ENCODE measurements around the gene PGF.
A peak's percentile ranks its signal among the peaks of the same experiment; 100 is the strongest.

PGF gene

DNA sequence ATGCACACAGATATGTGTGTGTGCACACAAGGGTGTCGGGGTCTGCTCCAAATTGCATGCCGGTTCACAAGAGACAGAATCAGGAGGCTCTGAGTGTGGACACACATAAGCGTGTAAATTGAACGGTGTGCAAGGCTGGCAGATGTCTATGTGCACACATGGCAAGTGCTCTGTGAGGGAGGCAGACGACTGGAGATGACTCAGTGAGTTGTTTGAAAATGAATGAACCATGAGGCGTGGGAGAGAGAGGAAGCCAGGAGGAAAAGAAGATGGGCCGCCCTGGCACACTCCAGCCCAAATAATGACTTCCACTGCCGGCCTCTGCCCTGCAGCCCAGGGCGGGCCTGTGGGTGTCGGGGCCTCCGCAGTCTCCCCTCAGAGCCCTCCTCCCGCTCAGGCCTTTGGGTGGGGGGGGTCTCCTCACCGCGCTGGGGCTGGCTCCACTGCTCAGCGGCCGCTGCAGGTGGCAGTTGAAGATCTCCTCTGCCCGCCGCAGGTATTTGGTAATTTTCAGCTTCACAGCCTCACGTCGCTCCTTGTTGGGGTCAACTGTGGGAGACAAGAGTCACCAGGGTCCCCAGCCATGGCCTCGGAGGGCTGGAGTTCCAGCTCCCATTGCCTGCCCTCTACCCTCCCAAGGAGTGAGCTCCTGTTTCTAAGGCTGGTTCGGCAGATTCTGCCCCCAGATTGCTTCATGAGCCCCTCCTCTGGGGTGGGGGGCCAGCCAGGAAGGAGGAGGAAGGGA is 35.8 kb downstream of the PGF start:
- DNase-seq (ENCODE audit: low read depth, low spot score) = no peak

DNA sequence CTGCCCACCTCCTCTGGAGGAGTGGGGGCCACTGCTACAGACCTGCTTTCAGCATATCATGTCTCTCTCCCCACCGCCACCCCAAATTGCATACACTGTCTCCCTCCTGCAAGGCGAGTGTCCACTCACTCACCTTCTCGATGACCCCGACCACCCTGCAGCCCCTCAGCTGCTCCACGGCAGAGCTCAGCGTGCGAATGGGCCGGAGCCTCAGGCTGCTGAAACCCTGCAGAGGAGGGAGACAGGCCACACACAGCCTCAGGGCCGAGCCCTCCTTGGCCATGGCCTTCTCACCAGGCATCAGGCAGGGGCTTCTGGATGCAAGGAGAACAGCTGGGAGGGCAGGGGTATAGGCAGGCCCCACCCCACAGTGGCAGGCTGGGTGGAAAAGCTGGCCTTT is 37.0 kb downstream of the PGF start:
- no peak for DNase-seq (ENCODE audit: low read depth, low spot score)

GRCh38 chr14:74917646-74918081 is 37.7 kb downstream of the PGF start:
- no peak for DNase-seq (ENCODE audit: low read depth, low spot score)

GRCh38 chr14:74917178-74917543 is 38.2 kb downstream of the PGF start:
- no peak for DNase-seq (ENCODE audit: low read depth, low spot score)

GRCh38 chr14:74915826-74916225 is 39.6 kb downstream of the PGF start:
- no peak for DNase-seq (ENCODE audit: low read depth, low spot score)

DNA sequence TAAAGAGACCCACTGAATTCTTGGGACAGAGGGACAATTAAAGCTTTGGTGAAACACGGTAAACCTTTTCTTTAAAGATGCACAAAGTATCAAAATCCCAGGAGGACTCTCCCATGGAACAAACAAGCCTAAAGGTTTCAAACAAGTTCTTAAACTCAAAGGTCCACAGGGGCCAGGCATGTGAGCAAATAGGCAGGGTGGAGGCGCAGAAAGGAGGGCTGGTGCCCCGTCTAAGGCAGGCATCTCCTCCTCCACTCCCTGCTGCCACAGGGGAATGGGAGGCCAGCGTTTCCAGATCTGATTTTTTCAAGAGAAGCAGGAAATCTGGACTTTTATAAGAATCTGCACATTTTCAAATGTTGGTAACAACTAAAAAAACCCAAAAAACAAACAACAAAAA is 40.0 kb downstream of the PGF start:
- DNase-seq (ENCODE audit: low read depth, low spot score) = no peak

- DNase-seq (ENCODE audit: low read depth, low spot score) = peak; percentile 53
Observed at GRCh38 chr14:74913986-74914573, 41.3 kb downstream of the PGF start.

DNA sequence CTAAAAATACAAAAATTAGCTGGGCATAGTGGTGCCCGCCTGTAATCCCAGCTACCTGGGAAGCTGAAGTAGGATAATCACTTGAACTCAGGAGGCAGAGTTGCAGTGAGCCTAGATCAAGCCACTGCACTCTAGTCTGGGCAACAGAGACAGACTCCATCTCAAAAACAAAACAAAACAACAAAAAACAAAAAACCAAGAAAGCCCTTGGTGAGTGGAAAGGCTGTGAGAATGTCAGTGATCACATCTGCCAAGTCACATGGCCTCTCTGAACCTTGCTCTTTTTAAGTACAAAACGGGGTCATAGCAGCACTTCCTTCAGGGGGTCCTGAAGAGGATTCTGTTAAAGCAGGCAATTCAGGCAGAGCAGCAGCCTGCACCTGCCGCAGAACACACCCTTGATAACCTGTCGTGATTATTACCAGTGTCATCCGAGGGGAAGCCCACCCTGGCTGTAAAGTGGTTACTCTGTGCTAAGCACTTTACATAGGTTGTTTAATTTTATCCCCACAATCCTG is 41.9 kb downstream of the PGF start:
- no peak for DNase-seq (ENCODE audit: low read depth, low spot score)

DNA sequence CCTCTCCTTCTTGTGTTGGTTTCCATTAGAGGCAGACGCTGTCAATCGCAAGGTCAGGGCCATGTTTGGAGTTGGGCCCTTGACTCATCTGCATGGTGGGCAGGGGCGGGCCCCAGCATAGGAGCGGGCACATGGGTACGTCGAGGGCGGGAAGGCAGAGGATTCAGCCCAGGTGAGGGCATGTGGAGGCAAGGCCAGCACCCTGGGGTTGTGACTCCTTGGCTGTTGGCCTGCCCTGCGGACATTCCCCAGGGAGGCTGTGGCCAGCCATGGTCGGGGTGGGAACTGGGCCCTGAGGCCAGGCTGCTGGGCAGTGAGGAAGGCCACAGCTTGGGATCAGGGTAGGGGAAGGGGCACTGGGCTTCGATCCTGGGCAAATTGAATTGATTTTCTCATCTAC is 42.6 kb downstream of the PGF start:
- no peak for DNase-seq (ENCODE audit: low read depth, low spot score)

GRCh38 chr14:74912111-74912510 is 43.3 kb downstream of the PGF start:
- no peak for DNase-seq (ENCODE audit: low read depth, low spot score)

GRCh38 chr14:74911704-74912103 is 43.7 kb downstream of the PGF start:
- DNase-seq (ENCODE audit: low read depth, low spot score) = no peak

DNA sequence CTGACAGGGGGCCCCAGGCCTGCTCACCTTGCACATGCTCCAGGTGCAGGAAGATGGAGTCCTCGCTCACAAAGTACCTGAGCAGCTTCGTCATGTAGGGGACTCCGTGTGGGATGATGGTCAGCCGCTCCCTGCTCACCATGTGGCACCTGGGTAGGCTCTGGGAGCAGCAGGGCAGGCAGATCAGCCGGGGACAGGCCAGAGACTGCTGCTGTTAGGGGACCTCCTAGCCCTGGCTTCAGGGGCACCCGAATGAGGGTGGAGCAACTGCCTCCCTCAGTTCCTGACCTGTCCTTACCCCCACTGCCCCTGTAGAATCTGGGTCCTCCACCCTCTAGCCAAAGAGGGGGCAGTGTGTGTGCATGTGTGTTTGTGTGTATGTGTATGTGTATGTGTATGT is 44.2 kb downstream of the PGF start:
- DNase-seq (ENCODE audit: low read depth, low spot score) = no peak

DNA sequence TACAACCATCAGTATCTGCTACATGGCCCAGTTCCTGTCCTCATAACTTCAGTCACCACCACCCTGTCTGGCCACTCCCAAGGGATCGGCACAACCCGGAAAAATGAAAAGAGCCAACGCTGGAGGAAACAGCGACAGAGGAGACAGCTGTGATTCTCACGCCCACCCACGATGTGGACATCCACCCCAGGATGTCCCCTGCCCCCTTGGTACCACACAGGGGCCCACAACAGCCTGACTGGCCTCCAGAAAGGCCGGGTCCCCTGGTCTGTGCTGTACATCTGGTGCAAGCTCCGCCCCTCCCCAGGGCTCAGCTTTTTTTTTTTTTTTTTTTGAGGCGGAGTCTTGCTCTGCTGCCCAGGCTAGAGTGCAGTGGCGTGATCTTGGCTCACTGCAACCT is 44.8 kb downstream of the PGF start:
- DNase-seq (ENCODE audit: low read depth, low spot score) = no peak

DNA sequence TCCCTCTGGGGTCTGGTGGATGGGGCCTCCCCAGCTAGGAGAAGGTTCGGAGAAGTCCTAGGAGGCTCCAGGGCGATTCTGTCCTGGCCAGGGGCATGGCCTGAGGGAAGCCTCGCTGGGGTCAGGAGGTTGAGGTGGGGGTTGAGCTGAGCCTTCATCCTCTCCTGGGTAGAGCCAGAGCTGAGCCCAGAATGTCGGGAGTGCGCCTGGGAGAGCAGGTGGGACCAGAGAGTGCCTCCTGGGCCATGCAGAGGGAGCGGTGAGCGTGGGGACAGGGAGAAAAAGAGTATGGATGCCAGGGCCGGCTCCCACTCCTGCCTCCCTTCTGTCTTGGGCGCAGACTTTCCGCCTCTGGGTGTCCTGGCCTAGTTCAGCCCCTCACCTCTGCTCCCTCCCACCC is 45.5 kb downstream of the PGF start:
- no peak for DNase-seq (ENCODE audit: low read depth, low spot score)

- no peak for DNase-seq (ENCODE audit: low read depth, low spot score)
Observed at GRCh38 chr14:74909501-74909900, 45.9 kb downstream of the PGF start.

DNA sequence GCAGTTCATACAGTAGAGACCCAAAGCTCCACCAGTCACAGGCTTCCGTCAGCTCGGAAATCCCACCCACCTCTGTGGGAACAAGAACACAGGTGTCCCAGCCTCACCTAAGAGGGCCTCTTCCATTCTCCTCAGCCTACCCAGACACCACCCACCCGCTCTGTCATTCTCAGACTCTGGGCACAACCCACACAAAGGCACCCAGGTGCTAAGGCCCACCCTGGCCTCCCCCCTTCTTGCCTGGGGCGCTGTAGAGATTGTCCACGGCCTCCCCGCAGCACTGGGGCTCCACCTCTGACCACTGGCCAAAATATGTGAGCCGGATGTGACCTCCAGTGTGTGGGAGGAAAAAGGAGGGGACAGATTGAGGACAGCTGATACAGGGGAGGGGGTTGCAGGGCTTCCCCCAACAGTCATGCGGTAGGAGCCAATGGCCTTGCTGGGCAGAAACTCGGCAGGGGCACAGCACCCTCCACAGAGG is 46.5 kb downstream of the PGF start:
- no peak for DNase-seq (ENCODE audit: low read depth, low spot score)

DNA sequence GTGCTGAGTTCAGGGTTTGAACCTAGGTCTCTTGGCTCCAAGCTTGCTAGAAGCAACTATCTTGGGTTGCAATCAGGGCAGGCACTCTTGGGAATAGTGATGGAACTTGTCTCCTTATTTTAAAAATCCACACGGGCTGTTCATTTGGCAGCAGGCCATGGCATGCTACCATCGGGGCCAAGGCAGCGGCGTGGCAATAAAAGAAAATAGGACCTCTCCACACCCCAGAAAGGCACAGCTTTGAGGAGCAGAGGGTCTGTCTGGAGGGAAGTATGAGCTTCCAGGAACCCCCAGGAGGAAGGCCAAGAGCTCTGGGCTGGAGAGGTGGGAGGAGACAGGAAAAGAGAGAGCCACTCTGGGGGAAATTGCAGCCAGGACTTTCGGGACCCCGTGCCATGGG is 47.7 kb downstream of the PGF start:
- no peak for DNase-seq (ENCODE audit: low read depth, low spot score)

DNA sequence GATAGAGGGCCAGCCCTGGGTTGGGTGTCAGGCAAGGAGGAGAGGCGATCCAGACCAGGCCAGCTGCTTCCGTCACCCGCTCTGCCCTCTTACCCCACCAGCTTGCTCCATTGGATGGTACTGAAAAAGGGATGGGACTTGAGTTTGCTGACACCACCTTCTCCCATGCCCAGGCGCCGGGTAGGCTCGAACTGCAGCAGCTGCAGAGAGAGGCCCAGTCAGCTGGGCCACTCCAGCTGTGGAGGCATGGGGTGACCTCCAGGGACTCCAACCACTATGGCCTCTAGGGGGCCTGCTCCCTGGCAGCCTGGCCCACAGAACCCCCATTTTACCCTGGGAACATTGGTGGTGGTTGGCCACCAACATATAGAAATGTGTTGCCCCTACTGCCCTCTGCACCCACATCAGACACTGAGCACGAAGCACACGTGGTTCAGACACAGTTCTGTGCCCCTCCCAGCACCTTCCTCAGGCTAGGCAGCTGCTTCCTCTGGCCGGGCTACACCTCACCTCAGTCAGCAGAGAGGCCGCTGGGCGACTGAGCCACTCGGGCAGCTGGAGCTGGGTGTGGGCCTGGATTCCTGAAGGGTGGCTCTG is 48.4 kb downstream of the PGF start:
- DNase-seq (ENCODE audit: low read depth, low spot score) = no peak

GRCh38 chr14:74905595-74906142 is 49.7 kb downstream of the PGF start:
- no peak for DNase-seq (ENCODE audit: low read depth, low spot score)

- no peak for DNase-seq (ENCODE audit: low read depth, low spot score)
Observed at GRCh38 chr14:74904635-74905503, 50.5 kb downstream of the PGF start.

DNA sequence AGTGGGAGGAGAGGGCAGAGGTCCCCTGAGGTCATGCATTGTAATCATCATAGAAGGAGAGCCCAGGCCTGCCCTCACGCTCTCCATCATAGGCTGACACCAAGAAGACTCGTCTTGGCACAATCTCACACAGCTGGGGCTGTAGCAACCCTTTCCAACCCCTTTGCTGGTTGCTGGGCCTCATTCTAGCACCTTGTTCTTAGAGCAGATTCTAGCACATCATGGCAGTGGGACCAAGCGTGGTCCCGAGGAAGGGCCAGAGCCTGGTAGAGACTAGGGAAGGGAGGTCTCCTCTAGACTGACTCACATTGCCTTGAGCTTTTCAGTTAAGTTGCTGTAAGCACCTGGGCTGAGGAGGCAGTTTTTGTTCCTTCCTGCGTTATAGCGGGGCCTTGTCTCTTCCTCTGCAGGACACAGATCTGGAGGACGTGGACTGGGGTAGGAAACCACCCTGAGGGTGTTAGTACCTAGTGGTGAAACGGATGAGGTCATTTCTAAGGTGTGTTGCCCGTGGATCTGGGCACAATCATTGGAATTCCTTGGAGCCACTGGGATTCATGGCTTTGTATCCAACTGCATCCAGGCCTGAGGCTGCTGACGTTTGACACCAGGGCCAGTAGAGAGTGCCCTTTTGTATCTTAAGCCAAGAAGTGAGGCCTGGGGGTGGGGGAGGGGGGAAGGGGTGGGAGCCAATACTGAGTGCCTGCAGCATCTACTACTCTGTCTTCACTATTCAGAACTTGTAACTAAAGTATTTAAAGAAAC is 52.3 kb downstream of the PGF start:
- DNase-seq (ENCODE audit: low read depth, low spot score) = no peak

Measured in smooth muscle cell of the brain vasculature (primary cell).